Activated naive CD4-positive, alpha-beta T cell treated with anti-CD3 and anti-CD28 coated beads, Interleukin-2, amount 10 ng/mL, durations not matched to agents 7 days and 5 days (primary cell): ENCODE data around the gene MAZ.
A peak's percentile ranks its signal among the peaks of the same experiment; 100 is the strongest.

ENCODE experiments used
- CTCF ChIA-PET: fragments of 350-600 bp; sonication (Branson Sonifier 250); formaldehyde crosslinking; loops from one replicate; lab custom pipeline; 2021; ENCODE audit warnings: antibody characterized with exemption; lab: Charles Lee
- DNase-seq: peaks from one replicate; pipeline ENCODE4 v3.0.0-alpha.2; 2020
- H3K27ac Mint-ChIP-seq: one replicate; pipeline ENCODE4 v1.8.0; 2021; ENCODE audit warnings: mild to moderate bottlenecking, moderate library complexity, mixed read lengths
- H3K27me3 Mint-ChIP-seq: one replicate; pipeline ENCODE4 v1.8.0; 2021; ENCODE audit warnings: mild to moderate bottlenecking, mixed read lengths
- H3K36me3 Mint-ChIP-seq: one replicate; pipeline ENCODE4 v1.8.0; 2021; ENCODE audit warnings: mixed read lengths
- H3K4me1 Mint-ChIP-seq: one replicate; pipeline ENCODE4 v1.8.0; 2021; ENCODE audit warnings: mixed read lengths
- H3K4me3 Mint-ChIP-seq: one replicate; pipeline ENCODE4 v1.8.0; 2021; ENCODE audit warnings: mild to moderate bottlenecking, moderate library complexity, mixed read lengths
- H3K9me3 Mint-ChIP-seq: one replicate; pipeline ENCODE4 v1.8.0; 2021; ENCODE audit warnings: mixed read lengths

MAZ gene

DNA sequence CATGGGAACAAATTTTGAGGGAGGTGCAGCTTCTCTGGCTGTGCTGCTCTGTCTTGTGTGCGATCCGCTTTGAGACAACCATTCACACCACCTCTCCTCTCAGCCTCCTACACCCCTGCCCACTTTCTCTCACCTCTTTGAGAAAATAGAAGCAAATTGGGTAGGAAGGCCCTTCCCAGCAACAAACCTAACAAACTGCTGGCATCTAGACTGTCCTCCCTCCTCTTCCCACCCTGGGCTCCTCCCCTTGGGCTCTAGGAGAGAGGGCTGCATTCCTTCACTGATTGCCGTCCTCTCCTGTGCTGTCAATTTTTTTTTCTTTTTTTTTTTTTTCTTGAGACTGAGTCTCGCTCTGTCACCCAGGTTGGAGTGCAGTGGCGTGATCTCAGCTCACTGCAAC lies 43.2 kb downstream of the MAZ start:
- Mint-ChIP-seq H3K4me1 (peaks cover 7% of the 10 kb centered on the region), H3K27me3 (no peaks in the 10 kb centered on the region), H3K9me3 (no peaks in the 10 kb centered on the region), H3K4me3 (no peak overlapping the region), H3K36me3 (peaks cover 31% of the 10 kb centered on the region), H3K27ac (no peak overlapping the region)
- DNase-seq, result no peak
- CTCF ChIA-PET, result interaction anchor here (0.6 to 5.7 kb wide), 10 partner anchors 9 to 205 kb away, joined by 3 to 103 read pairs (median 14); partner anchors contain the start of genes MVP, PAGR1 and TAOK2

GRCh38 chr16:29850998-29851397 lies 44.7 kb downstream of the MAZ start:
- H3K4me1 Mint-ChIP-seq, result peaks cover 7% of the 10 kb centered on the region
- CTCF ChIA-PET, result interaction anchor here (5.4 to 5.7 kb wide), 2 partner anchors 32 to 151 kb away, joined by 65 to 103 read pairs; partner anchors contain the start of genes MVP and PAGR1
- H3K27ac Mint-ChIP-seq, result no peak overlapping the region
- H3K27me3 Mint-ChIP-seq, result peaks cover 7% of the 10 kb centered on the region
- DNase-seq, result no peak
- no peak overlapping the region for H3K4me3 Mint-ChIP-seq
- peaks cover 22% of the 10 kb centered on the region for H3K36me3 Mint-ChIP-seq
- no peaks in the 10 kb centered on the region for H3K9me3 Mint-ChIP-seq

- no peak overlapping the region for H3K27ac Mint-ChIP-seq
- H3K4me3 Mint-ChIP-seq, result no peak overlapping the region
- no peaks in the 10 kb centered on the region for H3K9me3 Mint-ChIP-seq
- H3K27me3 Mint-ChIP-seq, result peaks cover 7% of the 10 kb centered on the region
- CTCF ChIA-PET, result interaction anchor here (3.3 kb wide), 1 partner anchor 45 kb away, joined by 8 read pairs; no protein-coding TSS in a partner anchor
- no peak for DNase-seq
- peaks cover 7% of the 10 kb centered on the region for H3K4me1 Mint-ChIP-seq
- H3K36me3 Mint-ChIP-seq, result peaks cover 18% of the 10 kb centered on the region
Measured at GRCh38 chr16:29852654-29853053, 46.3 kb downstream of the MAZ start.

DNA sequence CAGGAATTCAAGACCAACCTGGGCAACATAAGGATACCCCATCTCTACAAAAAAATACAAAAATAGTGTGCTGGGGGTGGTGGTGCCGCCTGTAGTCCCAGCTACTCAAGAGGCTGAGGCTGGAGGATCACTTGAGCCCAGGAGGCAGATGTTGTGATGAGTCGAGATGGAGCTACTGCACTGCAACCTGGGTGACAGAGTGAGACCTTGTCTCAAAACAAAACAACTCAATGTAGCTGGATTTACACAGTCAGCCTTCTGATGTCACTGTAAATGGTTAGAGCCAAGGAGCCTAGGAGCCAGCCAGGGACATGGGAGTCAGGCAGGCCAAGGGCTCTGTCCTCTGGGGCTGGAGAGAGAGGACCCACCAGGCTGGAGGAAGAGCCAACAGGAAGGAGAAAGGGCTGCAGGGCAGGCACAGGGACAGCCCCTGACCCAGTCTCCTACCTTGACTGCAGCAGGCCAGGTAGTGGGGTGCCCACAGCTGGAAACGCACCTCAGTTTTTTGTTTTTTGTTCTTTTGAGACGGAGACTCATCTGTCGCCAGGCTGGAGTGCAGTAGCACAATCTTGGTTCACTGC lies 48.3 kb downstream of the MAZ start:
- Mint-ChIP-seq H3K9me3 (no peaks in the 10 kb centered on the region), H3K27me3 (peaks cover 7% of the 10 kb centered on the region), H3K4me1 (no peaks in the 10 kb centered on the region), H3K4me3 (no peak overlapping the region), H3K27ac (peak overlapping the region; percentile 25), H3K36me3 (peaks cover 16% of the 10 kb centered on the region)
- CTCF ChIA-PET, result interaction anchor here (1.0 to 3.3 kb wide), 2 partner anchors 47 to 64 kb away, joined by 3 to 8 read pairs; partner anchors contain the start of gene KIF22
- DNase-seq, result no peak

GRCh38 chr16:29857133-29857760 lies 50.9 kb downstream of the MAZ start:
- Mint-ChIP-seq H3K36me3 (peaks cover 27% of the 10 kb centered on the region), H3K9me3 (no peaks in the 10 kb centered on the region), H3K4me3 (no peak overlapping the region), H3K27ac (no peak overlapping the region), H3K27me3 (peaks cover 7% of the 10 kb centered on the region), H3K4me1 (peaks cover 20% of the 10 kb centered on the region)
- CTCF ChIA-PET, result interaction anchor here (0.8 to 2.3 kb wide), 2 partner anchors 8 to 9 kb away, joined by 4 to 7 read pairs; no protein-coding TSS in a partner anchor
- DNase-seq, result no peak

- Mint-ChIP-seq H3K4me3 (no peak overlapping the region), H3K27me3 (peaks cover 7% of the 10 kb centered on the region), H3K4me1 (peaks cover 21% of the 10 kb centered on the region), H3K36me3 (peaks cover 31% of the 10 kb centered on the region), H3K27ac (no peak overlapping the region), H3K9me3 (no peaks in the 10 kb centered on the region)
- CTCF ChIA-PET, result interaction anchor here (2.3 kb wide), 1 partner anchor 10 kb away, joined by 7 read pairs; no protein-coding TSS in a partner anchor
- no peak for DNase-seq
Measured at GRCh38 chr16:29858149-29858849, 52.0 kb downstream of the MAZ start.

DNA sequence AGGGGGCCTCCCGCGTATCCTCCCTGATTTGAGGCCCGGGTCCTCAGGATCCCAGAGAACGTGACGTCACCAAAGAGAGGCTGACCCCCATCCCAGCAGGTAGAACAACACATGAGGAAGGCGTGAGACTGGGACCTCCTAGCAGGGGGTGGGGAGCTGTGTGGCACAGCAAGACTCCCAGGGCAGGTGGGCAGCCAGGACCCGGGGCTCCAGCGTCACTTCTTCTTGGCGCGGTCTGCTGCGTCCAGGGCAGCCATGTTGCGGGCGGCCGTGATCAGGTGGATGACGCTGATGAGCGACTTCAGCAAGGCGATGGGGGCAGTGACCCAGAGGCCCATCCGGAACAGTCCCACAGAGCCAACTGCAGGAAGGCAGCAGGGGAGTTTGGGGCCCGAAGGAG lies 52.6 kb downstream of the MAZ start:
- Mint-ChIP-seq H3K4me1 (peaks cover 27% of the 10 kb centered on the region), H3K36me3 (peaks cover 31% of the 10 kb centered on the region), H3K27ac (no peak overlapping the region), H3K4me3 (no peak overlapping the region), H3K27me3 (peaks cover 7% of the 10 kb centered on the region), H3K9me3 (no peaks in the 10 kb centered on the region)
- CTCF ChIA-PET, result interaction anchor here (2.3 kb wide), 1 partner anchor 10 kb away, joined by 7 read pairs; no protein-coding TSS in a partner anchor
- no peak for DNase-seq

- peaks cover 31% of the 10 kb centered on the region for H3K4me1 Mint-ChIP-seq
- peaks cover 31% of the 10 kb centered on the region for H3K36me3 Mint-ChIP-seq
- H3K27ac Mint-ChIP-seq, result peak overlapping the region; percentile 42
- no peak for DNase-seq
- H3K4me3 Mint-ChIP-seq, result no peak overlapping the region
- CTCF ChIA-PET, result interaction anchor here (2.4 kb wide), 1 partner anchor 12 kb away, joined by 6 read pairs; no protein-coding TSS in a partner anchor
- peaks cover 5% of the 10 kb centered on the region for H3K27me3 Mint-ChIP-seq
- no peaks in the 10 kb centered on the region for H3K9me3 Mint-ChIP-seq
Measured at GRCh38 chr16:29860218-29860617, 53.9 kb downstream of the MAZ start.
